GM21423 (cell line): ENCODE data around the gene TAF5.
"Not testable (repeated sequence)": the region's sequence is repeated elsewhere in the genome, so short reads cannot be mapped to it uniquely, and the experiment has no call there.

ENCODE experiments used
- ATAC-seq: cut with Tn5 transposase; IDR thresholded peaks from one replicate; pipeline ENCODE4 v1.9.1; 2021; ENCODE audit warnings: mild to moderate bottlenecking, moderate library complexity; ENCODE audit not compliant: unreplicated experiment

Gene TAF5

DNA sequence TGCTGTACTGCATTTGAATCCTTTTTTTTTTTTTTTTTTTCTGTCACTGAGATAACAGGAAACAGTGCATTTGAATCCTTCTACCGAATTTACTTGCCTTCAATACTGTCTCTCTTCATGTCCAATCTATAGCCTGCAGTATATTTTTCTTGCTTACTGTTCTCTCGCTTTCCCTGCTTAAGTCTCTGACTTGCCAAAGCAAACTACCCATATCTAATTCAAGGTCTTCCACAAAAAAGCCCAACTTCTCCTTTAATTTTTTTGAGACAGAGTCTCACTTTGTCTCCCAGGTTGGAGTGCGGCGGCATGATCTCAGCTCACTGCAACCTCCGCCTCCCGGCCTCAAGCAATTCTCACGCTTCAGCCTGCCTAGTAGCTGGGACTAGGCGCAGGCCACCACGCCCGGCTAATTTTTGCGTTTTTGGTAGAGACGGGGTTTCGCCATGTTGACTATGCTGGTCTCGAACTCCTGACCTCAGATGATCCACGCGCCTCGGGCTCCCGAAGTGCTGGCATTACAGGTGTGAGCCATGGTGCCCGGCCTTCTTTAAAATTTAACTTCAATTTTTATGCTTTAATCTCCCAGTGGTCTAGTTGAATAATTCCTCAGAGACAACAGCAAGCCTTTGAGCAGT is 29.5 kb downstream of the TAF5 start:
- ATAC-seq = no peak

DNA sequence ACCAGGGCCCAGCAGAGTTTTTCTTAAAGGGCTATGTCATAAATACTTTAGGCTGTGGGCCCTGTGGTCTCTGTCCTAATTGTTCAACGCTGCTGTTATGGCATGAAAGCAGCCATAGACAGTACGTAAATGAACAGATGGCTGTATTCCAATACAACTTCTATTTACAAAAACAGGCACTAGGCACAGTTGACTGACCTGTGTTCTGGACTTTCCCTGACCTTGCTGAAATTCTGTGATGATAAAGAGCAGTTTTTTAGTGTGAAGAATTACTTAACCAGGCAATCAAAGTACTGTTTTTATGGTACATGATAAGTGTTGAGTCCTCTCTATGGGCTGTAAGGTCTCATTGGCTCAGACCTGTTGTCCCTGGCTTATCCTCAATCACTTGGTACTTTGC is 45.8 kb downstream of the TAF5 start:
- ATAC-seq = no peak

DNA sequence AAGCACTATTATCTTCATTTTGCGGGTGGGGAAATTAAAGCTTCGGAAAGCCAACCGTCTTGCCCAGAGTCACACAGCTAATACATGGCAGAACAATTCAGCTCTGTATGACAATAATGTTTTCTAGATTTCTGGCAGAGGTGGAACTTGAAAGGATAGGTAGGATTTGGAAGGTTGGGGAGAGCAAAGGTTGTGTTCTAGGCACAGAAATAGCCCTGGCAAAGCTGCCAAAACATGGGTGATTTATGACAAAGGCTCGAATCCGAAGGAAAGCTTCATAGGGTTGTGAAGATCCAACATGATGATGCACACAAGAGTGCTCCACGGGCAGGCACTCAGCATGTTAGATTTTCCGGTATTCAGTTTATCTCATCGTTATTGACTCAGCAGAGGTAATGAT is 47.8 kb downstream of the TAF5 start:
- no peak for ATAC-seq

DNA sequence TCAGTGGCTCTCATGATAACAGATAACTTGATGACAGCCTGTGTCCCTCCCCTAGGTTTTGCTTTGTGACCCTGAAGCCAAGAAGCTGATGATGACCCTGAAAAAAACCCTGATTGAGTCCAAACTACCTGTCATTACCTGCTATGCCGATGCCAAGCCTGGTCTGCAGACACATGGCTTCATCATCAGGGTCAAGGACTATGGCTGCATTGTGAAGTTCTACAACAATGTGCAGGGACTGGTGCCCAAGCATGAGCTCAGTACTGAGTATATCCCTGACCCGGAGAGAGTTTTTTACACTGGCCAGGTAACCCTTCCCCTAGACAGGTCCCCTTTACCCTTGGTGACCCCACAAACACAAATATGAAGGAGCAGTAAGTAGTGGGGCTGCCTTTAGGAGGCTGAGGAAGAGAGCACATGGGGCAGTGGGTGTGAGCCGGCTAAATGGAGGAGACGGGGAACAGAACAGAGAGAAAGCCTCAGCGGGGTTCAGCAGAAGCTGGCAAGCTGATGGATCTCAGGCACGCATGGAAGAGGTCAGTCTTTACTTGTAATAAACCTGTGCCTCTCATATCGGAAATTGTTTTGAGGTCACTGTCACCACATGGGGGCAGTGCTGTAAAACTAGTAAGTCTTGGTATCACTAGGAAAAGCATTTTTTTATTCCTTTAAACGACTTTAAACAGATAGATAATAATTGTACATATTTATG is 48.8 kb downstream of the TAF5 start:
- no peak for ATAC-seq

DNA sequence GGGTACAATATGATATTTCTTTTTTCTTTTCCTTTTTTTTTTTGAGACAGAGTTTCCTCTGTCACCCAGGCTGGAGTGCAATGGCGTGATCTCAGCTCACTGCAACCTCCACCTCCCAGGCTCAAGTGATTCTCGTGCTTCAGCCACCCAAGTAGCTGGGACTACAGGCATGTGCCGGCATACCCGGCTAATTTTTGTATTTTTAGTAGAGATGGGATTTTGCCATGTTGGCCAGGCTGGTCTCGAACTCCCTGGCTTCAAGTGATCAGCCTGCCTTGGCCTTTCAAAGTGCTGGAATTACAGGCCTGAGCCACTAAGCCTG is 49.3 kb downstream of the TAF5 start:
- ATAC-seq = not testable (repeated sequence)

DNA sequence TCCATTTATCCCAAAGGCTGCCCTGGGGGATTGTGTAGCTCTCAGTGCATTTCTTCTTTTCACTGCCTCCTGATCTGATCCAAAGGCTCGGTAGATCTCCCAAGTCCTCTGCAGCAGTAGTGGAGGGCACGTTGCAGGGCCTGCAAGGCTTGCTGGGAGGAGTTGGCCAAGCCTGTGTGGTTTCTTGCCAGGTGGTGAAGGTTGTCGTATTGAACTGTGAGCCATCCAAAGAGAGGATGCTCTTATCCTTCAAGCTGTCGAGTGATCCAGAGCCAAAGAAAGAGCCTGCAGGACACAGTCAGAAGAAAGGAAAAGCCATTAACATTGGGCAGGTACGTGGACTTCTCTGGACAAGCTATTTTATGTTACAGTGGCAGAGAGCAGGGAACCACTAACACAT is 49.8 kb downstream of the TAF5 start:
- ATAC-seq = no peak

DNA sequence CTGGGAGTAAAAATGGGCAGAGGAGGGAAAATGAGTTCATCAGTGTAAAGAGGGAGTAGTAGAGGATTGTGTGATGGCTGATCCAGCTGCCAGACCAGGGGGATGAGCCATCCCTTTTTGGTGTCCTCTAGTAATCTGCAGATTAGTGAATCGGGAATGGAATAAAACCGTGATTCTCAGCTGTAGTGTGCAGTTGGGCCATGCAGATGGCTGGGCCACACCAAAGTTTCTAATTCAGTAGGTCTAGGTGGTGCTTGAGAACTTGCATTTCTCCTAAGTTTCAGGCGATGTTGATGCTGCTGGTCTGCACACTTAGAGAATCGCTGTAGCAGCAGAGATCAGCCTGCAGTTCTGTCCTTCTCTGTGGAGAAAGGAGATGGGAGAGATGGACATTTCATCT is 51.3 kb downstream of the TAF5 start:
- ATAC-seq = no peak

DNA sequence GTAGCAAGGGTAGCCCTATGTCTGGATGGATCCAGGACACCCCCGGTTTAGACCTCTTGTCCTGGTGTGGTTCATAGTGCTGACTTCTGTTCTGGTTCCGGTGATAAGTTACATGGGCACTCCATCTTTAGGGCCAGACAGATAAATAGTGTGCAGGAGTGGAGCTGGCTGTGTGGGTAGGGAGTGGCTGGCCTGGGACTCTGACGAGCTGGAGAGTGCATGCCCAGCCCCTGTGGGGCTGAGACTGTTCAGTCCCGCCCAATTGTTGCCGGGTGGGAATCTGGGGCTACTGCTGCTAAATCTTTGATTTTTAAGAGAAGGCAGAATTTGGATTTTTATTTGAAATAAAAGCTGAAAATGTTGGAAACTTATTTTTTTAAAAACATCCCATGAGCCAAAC is 56.0 kb downstream of the TAF5 start:
- ATAC-seq = no peak

DNA sequence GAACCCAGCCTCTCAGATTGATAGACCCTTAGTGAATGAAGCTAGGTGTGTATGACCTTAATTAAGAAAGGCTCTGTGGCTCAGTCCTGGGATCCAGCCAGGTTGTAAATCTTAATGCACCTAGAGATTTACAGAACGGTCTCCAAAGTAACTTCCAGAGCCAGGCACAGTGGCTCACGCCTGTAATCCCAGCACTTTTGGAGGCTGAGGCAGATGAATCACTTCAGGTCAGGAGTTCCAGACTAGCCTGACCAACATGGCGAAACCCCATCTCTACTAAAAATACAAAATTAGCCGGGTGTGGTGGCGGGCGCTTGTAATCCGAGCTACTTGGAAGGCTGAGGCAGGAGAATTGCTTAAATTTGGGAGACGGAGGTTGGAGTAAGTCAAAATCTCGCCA is 60.1 kb downstream of the TAF5 start:
- ATAC-seq = no peak

DNA sequence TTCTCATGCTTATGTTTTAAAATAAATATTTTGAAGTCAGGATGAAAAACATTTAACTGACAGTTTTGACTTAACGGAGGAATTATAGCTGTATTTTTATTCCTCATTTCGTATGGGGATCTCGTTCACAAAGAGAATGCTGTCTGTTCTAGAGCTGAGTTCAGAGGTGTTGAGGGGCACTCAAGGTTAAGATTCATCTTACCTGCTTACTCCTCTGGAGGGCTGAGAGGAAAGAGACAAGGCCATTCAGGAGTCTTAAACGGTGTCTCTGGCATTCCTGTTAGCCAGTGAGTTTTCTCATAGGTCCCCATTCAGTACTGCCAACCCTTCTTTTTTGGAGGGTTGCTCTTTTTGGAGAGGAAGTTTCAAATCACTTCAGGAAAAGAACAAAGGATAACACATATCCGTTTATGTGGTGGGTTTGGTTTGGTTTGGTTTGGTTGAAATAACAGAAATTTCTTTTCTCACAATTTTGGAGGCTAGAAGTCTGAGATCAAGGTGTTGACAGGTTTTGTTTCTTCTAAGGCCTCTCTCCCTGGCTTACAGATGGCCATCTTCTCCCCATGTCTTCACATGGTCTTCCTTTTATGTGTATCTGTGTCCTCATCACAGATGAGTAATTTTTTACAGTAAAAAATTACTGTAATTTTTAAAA is 61.3 kb downstream of the TAF5 start:
- no peak for ATAC-seq

DNA sequence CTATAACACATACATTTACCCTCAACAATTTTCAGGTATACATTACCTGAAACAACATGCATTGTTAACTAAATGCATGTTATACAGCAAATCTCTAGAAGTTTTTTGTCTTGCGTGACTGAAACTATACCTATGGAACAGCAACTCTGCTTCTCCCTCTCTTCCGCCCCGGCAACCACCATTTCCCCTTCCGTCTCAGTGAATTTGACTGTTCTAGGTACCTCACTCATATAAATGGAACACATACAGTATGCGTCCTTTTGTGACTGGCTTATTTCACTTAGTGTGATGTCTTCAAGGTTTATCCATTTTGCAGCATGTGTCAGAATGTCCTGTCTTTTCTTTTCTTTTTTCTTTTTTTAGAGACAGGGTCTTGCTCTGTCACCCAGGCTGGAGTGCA is 61.9 kb downstream of the TAF5 start:
- no peak for ATAC-seq

DNA sequence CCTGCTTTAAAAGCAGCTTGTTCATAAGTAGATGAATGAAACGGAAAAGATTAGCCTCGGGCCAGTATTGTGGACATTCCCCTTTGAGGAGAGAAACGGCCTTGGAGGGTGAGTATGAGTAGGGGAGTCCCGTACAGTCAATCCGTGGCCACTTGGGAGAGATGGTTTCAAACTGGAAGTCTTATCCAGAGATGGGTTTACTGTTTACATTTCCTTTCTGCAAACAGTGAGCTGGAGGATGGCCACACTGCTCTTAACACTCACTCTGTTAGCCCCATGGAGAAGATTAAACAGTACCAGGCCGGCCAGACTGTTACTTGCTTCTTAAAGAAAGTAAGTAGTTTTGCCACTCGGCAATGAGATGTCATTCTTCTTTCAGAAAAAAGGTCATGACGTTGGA is 64.1 kb downstream of the TAF5 start:
- ATAC-seq = no peak

DNA sequence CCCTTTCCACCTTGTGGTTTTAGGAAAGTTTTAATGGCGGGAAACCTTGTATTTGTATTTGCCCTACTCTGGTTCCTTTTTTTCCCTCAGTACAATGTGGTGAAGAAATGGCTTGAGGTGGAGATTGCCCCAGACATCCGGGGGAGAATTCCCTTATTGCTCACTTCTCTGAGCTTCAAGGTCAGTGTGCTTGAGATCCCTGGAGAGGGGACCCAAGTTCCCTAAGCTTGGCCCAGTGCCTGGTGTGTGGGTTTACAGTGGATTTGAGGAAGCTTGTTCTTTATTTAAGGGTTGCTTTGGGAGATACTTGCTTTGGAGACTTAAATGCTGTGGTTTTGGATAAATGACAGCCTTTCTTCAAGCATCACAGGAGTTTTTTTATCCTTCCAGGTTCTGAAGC is 66.1 kb downstream of the TAF5 start:
- no peak for ATAC-seq
